GF-D8 (cell line): ENCODE measurements around the gene RAPGEF2.
A peak's percentile ranks its signal among the peaks of the same experiment; 100 is the strongest.
"Not testable (repeated sequence)": the region's sequence is repeated elsewhere in the genome, so short reads cannot be mapped to it uniquely, and the experiment has no call there.

Experiments used
- DNase-seq: peaks from one replicate; lab custom pipeline; 2025; lab: John Stamatoyannopoulos, UW

RAPGEF2 gene

GRCh38 chr4:159240046-159240445 lies 137.2 kb downstream of the RAPGEF2 start:
- DNase-seq: no peak

DNA sequence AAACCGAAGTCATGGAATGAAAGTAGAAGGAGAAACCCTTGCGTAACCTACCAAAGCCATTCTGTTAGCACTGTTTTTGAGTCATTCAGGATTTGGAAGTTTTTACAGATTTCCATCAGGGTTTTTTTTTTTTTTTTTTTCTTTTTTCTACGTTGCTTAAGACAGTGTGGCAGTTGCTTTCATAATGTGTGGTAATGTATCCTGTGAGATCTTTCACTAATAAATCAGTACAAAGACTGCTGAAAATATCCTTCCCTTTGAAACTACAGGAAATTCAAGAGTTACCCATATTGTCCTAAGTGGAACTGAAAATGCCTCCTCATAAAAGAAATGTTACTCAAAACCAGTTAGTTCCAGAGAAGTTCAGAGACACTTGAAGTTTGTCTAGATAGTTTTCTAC lies 137.8 kb downstream of the RAPGEF2 start:
- no peak for DNase-seq

GRCh38 chr4:159242427-159242826 lies 139.5 kb downstream of the RAPGEF2 start:
- DNase-seq: no peak

- DNase-seq: no peak
Measured at GRCh38 chr4:159248384-159249178, 145.7 kb downstream of the RAPGEF2 start.

DNA sequence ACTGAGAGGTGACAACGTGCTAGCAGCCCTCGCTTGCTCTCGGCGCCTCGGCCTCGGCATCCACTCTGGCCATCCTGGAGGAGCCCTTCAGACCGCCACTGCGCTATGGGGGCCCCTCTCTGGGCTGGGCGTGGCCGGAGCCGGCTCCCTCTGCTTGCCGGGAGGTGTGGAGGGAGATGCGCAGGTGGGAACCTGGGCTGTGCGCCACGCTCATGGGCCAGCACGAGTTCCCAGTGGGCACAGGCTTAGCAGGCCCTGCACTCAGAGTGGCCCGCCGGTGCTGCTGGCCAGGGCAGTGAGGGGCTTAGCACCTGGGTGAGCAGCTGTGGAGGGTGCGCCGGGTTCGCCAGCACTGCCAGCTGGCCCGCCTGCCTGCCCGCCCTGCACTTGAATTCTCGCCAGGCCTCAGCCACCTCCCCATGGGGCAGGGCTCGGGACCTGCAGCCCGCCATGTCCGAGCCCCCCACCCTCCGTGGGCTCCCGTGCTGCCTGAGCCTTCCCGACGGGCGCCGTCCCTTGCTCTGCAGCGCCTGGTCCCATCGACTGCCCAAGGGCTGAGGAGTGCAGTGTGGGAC lies 148.0 kb downstream of the RAPGEF2 start:
- DNase-seq: no peak

DNA sequence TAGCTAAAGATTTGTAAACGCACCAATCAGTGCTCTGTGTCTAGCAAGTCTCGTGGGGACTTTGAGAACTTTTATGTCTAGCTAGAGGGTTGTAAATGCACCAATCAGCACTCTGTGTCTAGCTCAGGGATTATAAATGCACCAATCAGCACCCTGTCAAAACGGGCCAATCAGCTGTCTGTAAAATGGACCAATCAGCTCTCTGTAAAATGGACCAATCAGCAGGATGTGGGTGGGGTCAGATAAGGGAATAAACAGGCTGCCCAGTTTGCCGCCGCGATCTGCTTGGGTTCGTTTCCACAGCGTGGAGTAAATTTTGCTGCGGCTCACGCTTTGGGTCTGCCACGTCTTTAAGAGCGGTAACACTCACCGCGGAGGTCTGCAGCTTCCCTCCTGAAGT lies 148.7 kb downstream of the RAPGEF2 start:
- not testable (repeated sequence) for DNase-seq

DNA sequence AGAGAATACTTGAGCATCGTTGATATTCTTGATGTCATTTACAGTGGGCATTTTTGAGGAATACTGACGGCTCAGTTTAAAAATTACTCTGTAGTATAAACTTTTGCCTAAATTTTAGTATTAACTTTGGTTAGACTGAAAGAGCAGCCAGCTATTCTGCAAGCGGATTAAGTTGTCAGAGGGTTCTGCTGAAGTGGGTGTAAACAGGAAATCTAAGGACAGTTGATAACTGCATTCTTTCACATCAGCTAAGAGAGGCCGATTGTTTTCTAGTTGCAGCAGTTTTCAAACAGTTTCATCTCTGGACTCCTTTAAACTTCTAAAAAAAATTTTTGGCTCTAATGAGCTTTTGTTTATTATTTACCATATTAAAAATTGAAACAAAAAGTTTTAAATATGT lies 149.6 kb downstream of the RAPGEF2 start:
- no peak for DNase-seq

DNA sequence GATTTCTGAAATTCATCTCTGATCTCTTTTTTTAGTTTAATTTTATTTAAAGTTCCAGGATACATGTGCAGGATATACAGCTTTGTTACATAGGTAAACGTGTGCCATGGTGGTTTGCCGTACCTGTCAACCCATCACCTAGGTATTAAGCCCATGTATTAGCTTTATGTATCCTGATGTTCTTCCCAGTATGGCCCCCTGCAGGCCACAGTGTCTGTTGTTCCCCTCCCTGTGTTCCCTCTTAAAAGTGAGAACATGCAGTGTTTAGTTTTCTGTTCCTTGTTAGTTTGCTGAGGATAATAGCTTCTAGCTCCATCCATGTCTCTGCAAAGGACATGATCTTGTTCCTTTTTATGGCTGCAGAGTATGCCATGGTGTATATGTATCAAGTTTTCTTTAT lies 153.2 kb downstream of the RAPGEF2 start:
- no peak for DNase-seq

DNA sequence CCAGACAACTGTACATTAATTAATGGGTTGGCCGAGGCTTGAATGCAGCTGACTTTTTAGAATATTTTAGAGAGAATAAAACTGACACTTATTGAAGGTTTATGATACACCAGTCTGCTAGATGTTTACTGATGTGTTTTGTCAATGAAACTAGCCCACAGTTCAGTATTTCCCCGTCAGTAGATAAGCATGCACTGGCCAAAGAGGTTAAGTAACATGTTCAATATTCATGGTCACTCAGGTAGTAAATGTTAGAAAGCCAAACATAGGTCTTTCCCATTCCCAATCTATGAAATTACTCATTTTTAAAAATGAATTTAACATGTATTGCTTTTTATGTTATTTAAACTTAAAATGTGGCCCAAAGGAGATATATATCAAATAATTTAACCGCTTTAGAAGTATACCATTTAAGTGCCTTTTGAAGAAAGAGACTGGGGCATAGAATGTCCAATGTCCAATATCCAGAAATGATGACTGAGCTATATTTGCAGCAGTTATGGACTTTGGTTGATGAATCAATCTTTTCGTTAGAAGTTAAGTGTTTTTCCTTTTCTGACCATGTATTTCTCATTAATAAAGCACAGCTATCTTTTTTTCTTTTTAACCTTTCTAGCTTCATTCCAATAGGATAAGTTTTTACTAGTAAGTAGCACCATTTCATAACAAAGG lies 156.1 kb downstream of the RAPGEF2 start:
- DNase-seq: no peak

DNA sequence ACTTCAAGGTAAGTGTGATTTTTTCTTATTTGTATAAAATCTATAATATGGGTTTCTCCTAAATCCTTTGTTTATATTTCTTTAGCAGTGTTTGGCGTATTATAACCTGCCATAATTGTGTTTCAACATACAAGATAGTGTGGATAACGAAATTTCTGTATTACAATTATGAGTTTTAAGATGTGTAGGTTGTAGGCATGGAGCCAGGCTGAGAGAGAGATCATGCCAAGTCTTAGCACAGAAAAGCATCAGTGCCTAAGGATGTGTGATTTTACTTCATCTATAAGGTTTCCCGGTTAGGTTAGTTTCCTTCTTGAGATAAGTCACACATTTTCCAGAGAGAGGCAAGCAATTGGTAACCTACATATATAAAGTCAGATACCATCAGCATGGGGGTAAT lies 161.2 kb downstream of the RAPGEF2 start:
- no peak for DNase-seq

DNA sequence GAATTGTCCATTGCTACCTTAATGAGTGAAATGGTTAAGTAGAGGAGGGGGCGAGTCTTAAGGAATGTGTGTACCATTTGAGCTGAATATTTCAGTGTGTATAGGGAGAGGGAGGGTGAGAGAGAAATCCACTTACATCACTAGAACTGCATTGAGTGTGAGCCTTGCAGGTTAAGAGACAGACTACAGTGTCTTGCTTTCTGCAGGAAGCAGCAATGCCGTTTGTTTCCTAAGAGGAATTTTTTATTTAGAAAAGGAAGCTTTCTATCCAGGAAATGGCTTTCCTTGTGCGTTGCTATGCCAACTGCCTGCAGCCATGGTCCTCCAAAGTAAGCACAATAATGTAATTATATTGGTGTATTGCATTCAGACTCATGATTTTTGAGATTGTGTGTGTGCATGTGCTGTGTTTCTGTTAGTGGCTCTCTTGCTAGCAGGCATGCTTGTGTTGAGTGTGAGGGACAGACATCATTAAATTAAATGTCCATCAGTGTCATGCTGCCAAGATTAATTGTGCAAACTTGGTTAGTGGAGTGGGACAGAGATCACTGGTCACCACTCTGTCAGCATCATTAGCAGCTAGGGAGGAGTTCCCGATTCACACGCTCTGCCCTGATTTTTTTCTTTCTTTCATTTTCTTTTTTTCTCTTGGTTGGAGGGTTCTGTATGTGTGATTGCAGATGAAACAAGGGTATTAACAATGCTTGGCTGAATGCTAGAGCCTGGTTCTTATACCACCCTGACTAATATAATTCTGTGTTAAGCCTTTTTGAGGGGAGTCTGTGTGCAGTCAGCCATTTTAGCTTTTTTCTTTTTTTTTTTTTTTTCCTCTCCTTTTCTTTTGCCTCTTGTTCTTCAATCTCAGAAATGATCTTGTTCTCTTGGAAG lies 164.3 kb downstream of the RAPGEF2 start:
- DNase-seq: no peak

GRCh38 chr4:159267869-159268285 lies 165.0 kb downstream of the RAPGEF2 start:
- no peak for DNase-seq

DNA sequence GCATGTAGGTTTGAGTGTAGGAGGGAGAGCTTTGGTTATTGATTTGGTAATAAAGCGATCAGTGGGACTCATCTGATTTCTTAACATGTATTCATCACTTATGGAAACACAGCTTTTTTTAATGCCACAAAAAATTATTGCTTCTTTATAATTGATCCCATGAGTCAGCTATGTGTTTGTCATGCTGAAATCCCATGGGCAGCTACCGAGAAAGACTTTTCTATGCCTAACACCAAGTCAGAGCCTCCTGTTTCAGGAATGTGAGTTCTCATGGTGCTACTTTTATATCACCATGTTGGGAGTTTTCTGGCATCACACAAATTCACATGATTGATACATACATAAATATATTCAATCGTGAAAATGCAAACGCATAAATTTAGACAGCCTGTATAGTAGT lies 165.7 kb downstream of the RAPGEF2 start:
- DNase-seq: no peak

GRCh38 chr4:159269116-159269515 lies 166.2 kb downstream of the RAPGEF2 start:
- no peak for DNase-seq

GRCh38 chr4:159269956-159270355 lies 167.1 kb downstream of the RAPGEF2 start:
- DNase-seq: no peak

DNA sequence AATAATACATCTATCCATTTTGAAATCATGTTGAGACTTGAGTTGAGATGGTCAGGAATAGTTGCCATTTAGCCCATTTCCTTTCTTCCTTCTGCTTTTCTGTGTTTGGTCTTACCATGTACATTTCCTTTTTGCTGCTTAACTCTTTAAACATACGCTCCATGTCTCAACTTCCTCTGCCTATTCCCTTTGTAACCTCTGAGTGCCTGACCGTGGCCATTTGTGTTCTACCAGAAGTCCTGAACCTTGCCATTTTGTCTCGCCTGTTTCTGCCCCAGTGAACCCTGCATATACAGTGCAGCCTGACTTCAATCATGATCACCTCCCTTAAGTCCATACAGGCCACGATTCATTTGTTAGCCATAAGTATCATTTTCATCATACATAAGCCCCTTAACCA lies 169.0 kb downstream of the RAPGEF2 start:
- peak; percentile 79 for DNase-seq

- no peak for DNase-seq
Measured at GRCh38 chr4:159272273-159273140, 169.6 kb downstream of the RAPGEF2 start.

DNA sequence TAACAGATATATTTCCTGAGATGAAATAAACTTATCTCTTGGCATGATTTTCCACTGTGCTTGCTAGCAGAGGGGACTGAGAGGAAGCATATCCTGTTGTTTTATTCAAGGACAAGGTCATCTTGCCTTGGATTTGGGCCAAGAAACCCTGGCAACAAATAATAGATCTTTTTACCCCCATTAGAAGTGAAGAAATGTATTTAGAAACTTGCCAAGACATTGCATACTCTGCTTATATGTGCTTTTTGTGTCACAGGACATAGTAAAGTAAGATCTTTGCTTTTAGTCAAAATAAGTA lies 170.2 kb downstream of the RAPGEF2 start:
- no peak for DNase-seq

DNA sequence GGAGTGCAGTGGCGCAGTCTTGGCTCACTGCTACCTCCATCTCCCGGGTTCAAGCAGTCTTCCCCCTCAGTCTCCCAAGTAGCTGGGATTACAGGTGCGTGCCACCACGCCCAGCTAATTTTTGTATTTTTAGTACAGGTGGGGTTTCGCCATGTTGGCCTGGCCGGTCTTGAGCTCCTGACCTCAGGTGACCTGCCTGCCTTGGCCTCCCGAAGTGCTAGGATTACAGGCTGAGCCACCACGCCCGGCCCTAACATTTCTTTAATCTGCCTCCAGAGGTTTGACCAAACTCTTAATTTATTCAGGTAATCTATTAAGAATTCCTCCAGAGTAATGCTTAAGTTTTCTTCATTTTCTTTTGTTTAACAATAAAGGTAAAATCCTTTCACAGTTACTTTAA lies 171.0 kb downstream of the RAPGEF2 start:
- no peak for DNase-seq

DNA sequence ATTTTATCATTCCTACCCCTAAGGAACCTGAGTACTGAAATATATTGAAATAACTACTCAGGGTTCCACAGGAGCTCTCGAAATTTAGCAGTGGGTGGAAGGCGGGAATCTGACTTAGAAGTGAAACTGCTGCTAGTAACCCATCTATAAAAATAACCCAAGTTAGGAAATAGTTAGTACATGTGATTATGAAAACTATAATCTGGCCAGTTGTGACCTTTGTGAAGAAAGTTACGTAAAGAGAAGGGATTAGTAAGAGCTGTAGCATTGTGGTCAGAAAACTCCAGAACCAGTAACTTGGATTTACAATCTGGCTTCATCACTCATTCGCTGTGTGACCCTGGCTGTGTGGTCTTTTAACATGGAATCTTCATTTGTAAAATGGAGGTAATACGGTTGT lies 175.5 kb downstream of the RAPGEF2 start:
- no peak for DNase-seq

- no peak for DNase-seq
Measured at GRCh38 chr4:159279084-159279483, 176.2 kb downstream of the RAPGEF2 start.
